HUES64 (cell line): ENCODE results near the gene GRM7.

Source experiments
- H3K27ac ChIP-seq: 2 replicates; pipeline ENCODE4 v1.7.0; 2013; ENCODE audit warnings: low read depth, low read length, inconsistent platforms
- H3K27me3 ChIP-seq: 2 replicates; pipeline ENCODE4 v1.6.1; 2013; ENCODE audit warnings: mild to moderate bottlenecking, low read length; ENCODE audit not compliant: insufficient read depth
- H3K36me3 ChIP-seq: 2 replicates; pipeline ENCODE4 v1.6.1; 2013; ENCODE audit warnings: mild to moderate bottlenecking, low read length; ENCODE audit not compliant: insufficient read depth
- H3K4me1 ChIP-seq: 2 replicates; pipeline ENCODE4 v1.6.1; 2013; ENCODE audit warnings: mild to moderate bottlenecking, low read length, moderate library complexity; ENCODE audit not compliant: insufficient read depth
- H3K4me3 ChIP-seq: 2 replicates; pipeline ENCODE4 v1.5.1; 2013; ENCODE audit warnings: mild to moderate bottlenecking, low read length, moderate library complexity
- H3K9ac ChIP-seq: 2 replicates; pipeline ENCODE4 v1.6.1; 2013; ENCODE audit warnings: mild to moderate bottlenecking, low read depth, low read length
- H3K9me3 ChIP-seq: 2 replicates; pipeline ENCODE4 v1.6.1; 2013; ENCODE audit warnings: low read depth, low read length; ENCODE audit not compliant: insufficient read depth
- WGBS: fragments of 150-250, 120-280 bp; methylation state at CpG from one replicate; pipeline ENCODE4 v1.1.7; 2013; ENCODE audit warnings: missing lambda C conversion rate; 5-methylcytosine and 5-hydroxymethylcytosine counted together

Gene GRM7

GRCh38 chr3:7367968-7368367, 507.1 kb downstream of the GRM7 start:
- Histone ChIP-seq H3K27me3 (no peaks in the 10 kb centered on the region), H3K4me3 (no peak overlapping the region), H3K4me1 (no peaks in the 10 kb centered on the region), H3K9me3 (no peaks in the 10 kb centered on the region), H3K9ac (no peak overlapping the region), H3K27ac (no peak overlapping the region), H3K36me3 (no peaks in the 10 kb centered on the region)
- WGBS = no CpG with 5 or more reads among the region's 1 CpG

- no peaks in the 10 kb centered on the region for H3K9me3 ChIP-seq
- H3K4me1 ChIP-seq = no peaks in the 10 kb centered on the region
- H3K4me3 ChIP-seq = no peak overlapping the region
- no peak overlapping the region for H3K9ac ChIP-seq
- H3K27me3 ChIP-seq = no peaks in the 10 kb centered on the region
- no peak overlapping the region for H3K27ac ChIP-seq
- WGBS = 80% methylated on average over 1 of the region's 2 CpGs
- H3K36me3 ChIP-seq = no peaks in the 10 kb centered on the region
Measured at GRCh38 chr3:7368597-7368996, 507.7 kb downstream of the GRM7 start.

GRCh38 chr3:7371693-7372572, 511.0 kb downstream of the GRM7 start:
- H3K36me3 ChIP-seq = no peaks in the 10 kb centered on the region
- H3K4me1 ChIP-seq = no peaks in the 10 kb centered on the region
- H3K4me3 ChIP-seq = no peak overlapping the region
- H3K27me3 ChIP-seq = no peaks in the 10 kb centered on the region
- H3K9me3 ChIP-seq = no peaks in the 10 kb centered on the region
- H3K27ac ChIP-seq = no peak overlapping the region
- WGBS = 78% methylated on average over 6 of the region's 7 CpGs
- H3K9ac ChIP-seq = no peak overlapping the region

DNA sequence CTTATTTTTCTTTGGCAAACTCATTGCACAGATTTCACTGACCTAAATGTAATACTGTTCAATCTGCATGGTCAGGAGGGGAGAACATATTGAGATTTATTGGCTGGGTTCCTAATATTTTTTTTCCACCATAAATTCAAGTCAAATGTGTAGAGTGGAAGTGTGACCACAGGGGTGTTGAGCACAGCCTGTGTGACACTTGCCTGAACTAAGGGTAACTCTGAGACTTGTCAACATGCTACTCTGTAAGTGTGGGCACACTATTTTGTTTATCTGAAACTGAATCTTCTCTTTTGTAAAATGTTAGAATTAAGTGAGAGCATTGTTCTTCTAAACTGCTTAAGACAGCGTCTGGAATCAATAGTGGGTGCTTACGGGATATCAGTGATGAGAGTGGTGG, 516.2 kb downstream of the GRM7 start:
- Histone ChIP-seq H3K9me3 (no peaks in the 10 kb centered on the region), H3K4me1 (no peaks in the 10 kb centered on the region; the same call in 1 of the 2 replicates), H3K27me3 (no peaks in the 10 kb centered on the region), H3K27ac (no peak overlapping the region), H3K36me3 (no peaks in the 10 kb centered on the region), H3K9ac (no peak overlapping the region), H3K4me3 (no peak overlapping the region)
- 81% methylated on average over 2 of the region's 2 CpGs for WGBS

- no peaks in the 10 kb centered on the region for H3K27me3 ChIP-seq
- H3K4me3 ChIP-seq = no peak overlapping the region
- no peaks in the 10 kb centered on the region; the same call in 1 of the 2 replicates for H3K4me1 ChIP-seq
- no peaks in the 10 kb centered on the region for H3K9me3 ChIP-seq
- no peak overlapping the region for H3K9ac ChIP-seq
- no peak overlapping the region for H3K27ac ChIP-seq
- H3K36me3 ChIP-seq = no peaks in the 10 kb centered on the region
Measured at GRCh38 chr3:7381741-7382140, 520.8 kb downstream of the GRM7 start.

DNA sequence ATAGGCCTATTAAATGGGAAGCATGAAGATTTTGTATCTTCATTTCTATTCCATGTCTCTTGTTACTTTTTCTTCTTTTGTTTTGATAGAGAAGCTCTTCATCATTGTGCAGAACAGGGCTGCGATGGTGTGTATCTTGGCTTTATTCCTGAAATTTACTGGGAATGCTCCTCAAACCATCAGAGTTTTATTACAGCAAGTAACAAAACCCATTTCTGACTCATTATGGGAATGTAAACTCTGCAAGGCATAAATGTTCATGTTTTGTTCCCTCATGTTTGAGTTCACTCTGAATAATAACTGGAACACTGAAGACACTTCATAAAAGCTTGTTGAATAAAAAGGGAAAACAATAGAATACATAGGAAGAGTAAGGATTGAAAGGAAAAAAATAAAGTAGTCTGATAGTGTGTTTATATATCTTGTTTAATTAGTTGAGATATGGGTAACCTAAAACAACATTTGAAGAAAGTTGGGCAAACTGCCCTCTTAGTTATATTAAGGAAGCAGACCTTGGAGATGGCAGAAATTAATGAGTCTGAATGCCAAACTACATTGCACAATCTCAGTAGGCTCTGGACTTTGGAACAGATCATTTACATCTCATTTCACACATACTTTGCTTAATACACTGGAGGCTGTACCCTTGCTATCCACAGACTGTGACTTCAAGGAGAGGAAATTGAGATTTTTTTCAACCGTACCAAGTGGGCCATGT, 521.5 kb downstream of the GRM7 start:
- Histone ChIP-seq H3K9me3 (no peaks in the 10 kb centered on the region), H3K36me3 (no peaks in the 10 kb centered on the region), H3K4me1 (no peaks in the 10 kb centered on the region; the same call in 1 of the 2 replicates), H3K4me3 (no peak overlapping the region), H3K9ac (no peak overlapping the region), H3K27me3 (no peaks in the 10 kb centered on the region), H3K27ac (no peak overlapping the region)
- WGBS = 92% methylated on average over 2 of the region's 2 CpGs

- Histone ChIP-seq H3K9ac (no peak overlapping the region), H3K9me3 (no peaks in the 10 kb centered on the region), H3K36me3 (no peaks in the 10 kb centered on the region), H3K4me3 (no peak overlapping the region), H3K4me1 (no peaks in the 10 kb centered on the region), H3K27ac (no peak overlapping the region), H3K27me3 (no peaks in the 10 kb centered on the region)
- 90% methylated on average over 2 of the region's 2 CpGs for WGBS
Measured at GRCh38 chr3:7385635-7386034, 524.7 kb downstream of the GRM7 start.

DNA sequence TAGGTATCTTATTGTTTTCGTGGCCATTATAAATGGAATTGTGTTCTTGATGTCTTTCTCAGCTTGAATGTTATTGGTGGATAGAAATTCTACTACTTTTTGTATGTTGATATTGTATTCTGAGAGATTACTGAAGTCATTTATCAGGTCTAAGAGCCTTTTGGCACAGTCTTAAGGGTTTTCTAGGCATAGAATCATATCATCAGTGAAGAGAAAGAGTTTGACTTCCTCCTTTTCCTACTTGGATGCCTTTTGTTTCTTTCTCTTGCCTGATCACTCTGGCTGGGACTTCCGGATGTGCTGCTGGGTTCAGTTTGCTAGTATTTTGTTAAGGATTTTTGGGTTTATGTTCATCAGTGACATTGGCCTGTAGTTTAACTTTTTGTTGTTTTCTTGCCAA, 527.1 kb downstream of the GRM7 start:
- Histone ChIP-seq H3K9me3 (no peaks in the 10 kb centered on the region), H3K27ac (no peak overlapping the region), H3K27me3 (no peaks in the 10 kb centered on the region), H3K4me1 (no peaks in the 10 kb centered on the region), H3K9ac (no peak overlapping the region), H3K4me3 (no peak overlapping the region), H3K36me3 (no peaks in the 10 kb centered on the region)
- 94% methylated on average over 2 of the region's 2 CpGs for WGBS

- Histone ChIP-seq H3K9ac (no peak overlapping the region), H3K27me3 (no peaks in the 10 kb centered on the region), H3K27ac (no peak overlapping the region), H3K4me1 (no peaks in the 10 kb centered on the region), H3K36me3 (no peaks in the 10 kb centered on the region), H3K4me3 (no peak overlapping the region), H3K9me3 (no peaks in the 10 kb centered on the region)
- WGBS = 96% methylated on average over 1 of the region's 1 CpG
Measured at GRCh38 chr3:7392206-7392605, 531.3 kb downstream of the GRM7 start.

DNA sequence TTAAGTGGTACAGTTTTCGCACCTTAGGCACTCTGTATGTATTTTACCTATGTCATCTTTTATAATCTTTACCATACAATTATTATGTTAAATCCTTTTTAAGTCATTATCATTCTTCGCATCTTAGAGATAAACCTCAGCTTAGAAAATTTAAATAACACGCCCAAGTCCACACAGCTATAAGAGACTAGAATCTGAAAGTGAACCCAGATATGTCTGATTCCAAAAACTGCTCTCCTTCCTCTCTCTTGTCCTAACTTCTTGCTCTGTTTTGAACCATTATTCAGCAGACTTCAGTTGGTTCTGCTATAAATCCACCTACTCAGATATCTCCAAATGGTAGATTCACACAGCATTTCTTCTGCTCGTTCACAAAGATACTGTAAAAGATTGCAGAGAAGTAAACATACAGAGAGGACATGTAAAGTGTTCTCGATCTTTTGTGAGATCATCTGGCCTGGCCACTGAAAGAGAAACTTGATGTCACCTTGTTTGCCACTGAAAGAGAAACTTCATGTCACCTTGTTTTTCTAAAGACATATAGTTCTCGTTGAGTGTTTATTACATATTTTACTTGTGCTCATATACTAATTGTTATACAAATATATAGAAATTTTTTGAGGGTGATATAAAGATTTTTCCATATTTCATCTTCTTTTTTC, 533.2 kb downstream of the GRM7 start:
- Histone ChIP-seq H3K36me3 (no peaks in the 10 kb centered on the region), H3K9ac (no peak overlapping the region), H3K27me3 (no peaks in the 10 kb centered on the region), H3K4me1 (no peaks in the 10 kb centered on the region), H3K27ac (no peak overlapping the region), H3K4me3 (no peak overlapping the region), H3K9me3 (no peaks in the 10 kb centered on the region)
- WGBS = 98% methylated on average over 4 of the region's 6 CpGs

- Histone ChIP-seq H3K4me1 (no peaks in the 10 kb centered on the region), H3K9ac (no peak overlapping the region), H3K27ac (no peak overlapping the region), H3K9me3 (no peaks in the 10 kb centered on the region), H3K27me3 (no peaks in the 10 kb centered on the region), H3K36me3 (no peaks in the 10 kb centered on the region), H3K4me3 (no peak overlapping the region)
- WGBS = 100% methylated on average over 1 of the region's 2 CpGs
Measured at GRCh38 chr3:7396534-7396933, 535.6 kb downstream of the GRM7 start.
